IMR-90 (cell line): ENCODE results near the gene OSER1. TPM values are rescaled to one million over a fixed set of nuclear protein-coding genes. Genes with fewer than 3 reads are reported as not detected.

Source experiments
- ATAC-seq: fragments of 200-7000 bp; cut with Tn5 transposase; 2 replicates; pipeline ENCODE4 v1.9.1; 2020; ENCODE audit warnings: low read depth, mild to moderate bottlenecking, moderate library complexity
- BruUV-seq: library from RNA; stranded (reverse); fragments of 400-500 nt; replicated peaks from 2 replicates; lab custom pipeline; 2021; lab: Mats Ljungman, UMichigan
- CTCF ChIA-PET: fragments of 300-600 bp; formaldehyde crosslinking; extraction: SDS; loops from one replicate; lab custom pipeline; 2021; ENCODE audit warnings: antibody characterized with exemption; lab: Yijun Ruan, JAX
- POLR2A ChIA-PET: fragments of 300-600 bp; sonication (Branson Sonifier 250); formaldehyde crosslinking; loops from one replicate; lab custom pipeline; 2022; ENCODE audit warnings: antibody characterized with exemption; ENCODE audit not compliant: unreplicated experiment; lab: Charles Lee
- DNase-seq: peaks from one replicate; pipeline ENCODE4 v3.0.0; 2013
- H2AFZ ChIP-seq: replicated peaks from 2 replicates; pipeline ENCODE3; 2013; ENCODE audit warnings: low read length, mild to moderate bottlenecking; ENCODE audit not compliant: poor library complexity
- H2AK5ac ChIP-seq: 2 replicates; pipeline ENCODE4 v1.6.1; 2013; ENCODE audit warnings: low read depth, low read length, inconsistent platforms
- H2AK9ac ChIP-seq: replicated peaks from 2 replicates; pipeline ENCODE3; 2013; ENCODE audit warnings: mild to moderate bottlenecking, low read depth, low read length, moderate library complexity; ENCODE audit not compliant: poor library complexity
- H2BK120ac ChIP-seq: 2 replicates; pipeline ENCODE4 v1.6.1; 2013; ENCODE audit warnings: low read depth, low read length, inconsistent platforms
- H2BK15ac ChIP-seq: 3 replicates; pipeline ENCODE4 v1.6.1; 2013; ENCODE audit warnings: low read depth, low read length, inconsistent platforms
- H2BK20ac ChIP-seq: 2 replicates; pipeline ENCODE4 v1.6.1; 2013; ENCODE audit warnings: low read depth, mild to moderate bottlenecking, inconsistent platforms, low read length, moderate library complexity
- H2BK5ac ChIP-seq: 2 replicates; pipeline ENCODE4 v1.6.1; 2013; ENCODE audit warnings: mild to moderate bottlenecking, low read depth, low read length, inconsistent platforms; ENCODE audit not compliant: poor library complexity, severe bottlenecking
- H3K14ac ChIP-seq: replicated peaks from 2 replicates; pipeline ENCODE4 v1.6.1; 2013; ENCODE audit warnings: low read depth, low read length, inconsistent platforms
- H3K18ac ChIP-seq: 2 replicates; pipeline ENCODE4 v1.6.1; 2013; ENCODE audit warnings: low read depth, low read length, control low read depth
- H3K23ac ChIP-seq: 2 replicates; pipeline ENCODE4 v1.6.1; 2013; ENCODE audit warnings: low read depth, low read length, inconsistent platforms
- H3K27ac ChIP-seq: 2 replicates; pipeline ENCODE4 v1.5.1; 2013; ENCODE audit warnings: mild to moderate bottlenecking, control low read depth, low read length; ENCODE audit not compliant: insufficient read depth
- H3K27me3 ChIP-seq: 2 replicates; pipeline ENCODE4 v1.6.1; 2013; ENCODE audit warnings: low read length; ENCODE audit not compliant: control insufficient read depth, insufficient read depth
- H3K36me3 ChIP-seq: 2 replicates; pipeline ENCODE4 v1.6.1; 2013; ENCODE audit warnings: low read length, mixed read lengths; ENCODE audit not compliant: control insufficient read depth, insufficient read depth
- H3K4ac ChIP-seq: 2 replicates; pipeline ENCODE4 v1.6.1; 2013; ENCODE audit warnings: low read depth, low read length, inconsistent platforms
- H3K4me1 ChIP-seq: 2 replicates; pipeline ENCODE4 v1.6.1; 2013; ENCODE audit warnings: low read length, mixed read lengths; ENCODE audit not compliant: control insufficient read depth, insufficient read depth
- H3K4me2 ChIP-seq: 2 replicates; pipeline ENCODE4 v1.6.1; 2013; ENCODE audit warnings: low read depth, mild to moderate bottlenecking, control low read depth, low read length, moderate library complexity
- H3K4me3 ChIP-seq: 2 replicates; pipeline ENCODE4 v1.5.1; 2013; ENCODE audit warnings: low read depth, mild to moderate bottlenecking, control low read depth, low read length, moderate library complexity; ENCODE audit not compliant: insufficient read depth
- H3K56ac ChIP-seq: 2 replicates; pipeline ENCODE4 v1.6.1; 2013; ENCODE audit warnings: low read length, inconsistent platforms; ENCODE audit not compliant: insufficient read depth; ENCODE audit errors: extremely low read depth
- H3K79me1 ChIP-seq, 2 experiments: 2 replicates each; pipeline ENCODE4 v1.6.1; 2013; ENCODE audit warnings: low read length in 2 of 2, inconsistent platforms in 1 of 2, low read depth in 1 of 2
- H3K9ac ChIP-seq: 2 replicates; pipeline ENCODE4 v1.6.1; 2013; ENCODE audit warnings: low read depth, low read length, control low read depth
- H3K9me1 ChIP-seq: 2 replicates; pipeline ENCODE4 v1.6.1; 2013; ENCODE audit warnings: low read length, inconsistent platforms; ENCODE audit not compliant: insufficient read depth
- H3K9me3 ChIP-seq: 2 replicates; pipeline ENCODE4 v1.6.1; 2013; ENCODE audit warnings: low read length; ENCODE audit not compliant: control insufficient read depth, insufficient read depth
- H4K20me1 ChIP-seq: 2 replicates; pipeline ENCODE4 v1.6.1; 2013; ENCODE audit warnings: low read length, inconsistent platforms; ENCODE audit not compliant: insufficient read depth
- H4K5ac ChIP-seq: 2 replicates; pipeline ENCODE4 v1.6.1; 2013; ENCODE audit warnings: mild to moderate bottlenecking, low read depth, low read length, control low read depth
- H4K8ac ChIP-seq, 2 experiments: 2 replicates each; pipeline ENCODE4 v1.6.1; 2013; ENCODE audit warnings: low read depth in 2 of 2, low read length in 2 of 2, control low read depth in 1 of 2, inconsistent platforms in 1 of 2
- H4K91ac ChIP-seq: 2 replicates; pipeline ENCODE4 v1.6.1; 2013; ENCODE audit warnings: low read depth, low read length, inconsistent platforms; ENCODE audit not compliant: insufficient read depth
- CEBPB ChIP-seq: IDR thresholded peaks from 2 replicates; pipeline ENCODE4 v1.6.1; 2012; ENCODE audit warnings: low read depth, low read length, improper control_type of control experiment
- CTCF ChIP-seq: conservative IDR thresholded peaks from 2 replicates; pipeline ENCODE4 v1.5.1; 2012; ENCODE audit warnings: mild to moderate bottlenecking, low read depth, low read length, improper control_type of control experiment
- FOS ChIP-seq: fragments of 150-350 bp; IDR thresholded peaks from 2 replicates; pipeline ENCODE4 v1.6.1; 2016; ENCODE audit warnings: low read depth, low read length
- MXI1 ChIP-seq: IDR thresholded peaks from 2 replicates; pipeline ENCODE4 v1.6.1; 2012; ENCODE audit warnings: low read depth, mild to moderate bottlenecking, low read length, moderate library complexity, borderline replicate concordance
- NFE2L2 ChIP-seq: fragments of 150-350 bp; IDR thresholded peaks from 2 replicates; pipeline ENCODE4 v1.6.1; 2016; ENCODE audit warnings: low read depth, mild to moderate bottlenecking, low read length
- RCOR1 ChIP-seq: IDR thresholded peaks from 2 replicates; pipeline ENCODE4 v1.6.1; 2012; ENCODE audit warnings: mild to moderate bottlenecking, low read length, improper control_type of control experiment; ENCODE audit not compliant: insufficient replicate concordance
- USF2 ChIP-seq: fragments of 150-350 bp; IDR thresholded peaks from 2 replicates; pipeline ENCODE4 v1.6.1; 2017; ENCODE audit warnings: mild to moderate bottlenecking, antibody characterized with exemption, low read length, low read depth
- WGBS, 2 experiments: methylation state at CpG; one replicate each; pipeline versions ENCODE4 v1.1.5 to v1.1.7; 2013; ENCODE audit warnings: missing lambda C conversion rate in 2 of 2; ENCODE audit not compliant: insufficient read length in 1 of 2; ENCODE audit errors: extremely low coverage in 2 of 2; 5-methylcytosine and 5-hydroxymethylcytosine counted together
- dilution Hi-C: fragments of 300-500 bp; cut with HindIII; formaldehyde crosslinking; loops from one replicate; pipeline ENCODE4 v1.14.3; 2018; ENCODE audit warnings: low sequenced_read_pairs; ENCODE audit not compliant: unreplicated experiment
- in situ Hi-C: fragments of 300-500 bp; cut with MboI; formaldehyde crosslinking; loops from 3 replicates; pipeline ENCODE4 v1.14.3; 2019; ENCODE audit warnings: low sequenced_read_pairs, inconsistent platforms, mixed read lengths
- intact Hi-C: fragments of 100-400 bp; cut with micrococcal nuclease; formaldehyde crosslinking; loops from 2 replicates; pipeline ENCODE4 v1.10.0; 2022
- polyA plus RNA-seq, 3 experiments: library from polyadenylated mRNA; depleted of rRNA; stranded (reverse); fragments of >200 nt; gene quantifications; 2 replicates each; pipeline ENCODE4 v1.2.3, GENCODE V29; 2012; ENCODE audit warnings: low replicate concordance in 1 of 3
- total RNA-seq: library from RNA; depleted of rRNA; stranded (reverse); fragments of >200 nt; gene quantifications from 2 replicates; pipeline ENCODE4 v1.2.3, GENCODE V29; 2012

The OSER1 gene
- total and polyA plus RNA-seq, 2 of the 4 experiments (the other 2 are of a cell fraction): 32.6 to 70.6 TPM

GRCh38 chr20:44209686-44210405 is 725 bp downstream of the OSER1 start:
- Histone ChIP-seq H4K8ac (peak overlapping the region; percentile 15 to 78; a peak in 3 of 4 replicates), H2BK15ac (0 out of 3 replicates have a peak overlapping the region, but pooled peaks have one; percentile 20), H2AK9ac (peak overlapping the region; percentile 93), H3K36me3 (peaks cover 9% of the 10 kb centered on the region), H3K9ac (peak overlapping the region; percentile 75), H3K23ac (peak overlapping the region; percentile 96), H2AK5ac (peak overlapping the region; percentile 76), H2BK5ac (peak overlapping the region; percentile 73), H4K5ac (peak overlapping the region; percentile 42), H3K79me1 (peaks cover 3 to 46% of the 10 kb centered on the region in 2 experiments; a peak in 3 of 4 replicates), H3K4me2 (peak overlapping the region; percentile 95), H3K56ac (peak overlapping the region; percentile 80), H3K4me3 (peak overlapping the region; percentile 77), H4K20me1 (peaks cover 22% of the 10 kb centered on the region), H4K91ac (peak overlapping the region; percentile 66), H3K27ac (peak overlapping the region; percentile 75), H3K9me1 (peaks cover 9% of the 10 kb centered on the region), H3K18ac (peak overlapping the region; percentile 13), H2BK120ac (peak overlapping the region; percentile 57), H3K4ac (peak overlapping the region; percentile 87), H3K9me3 (no peaks in the 10 kb centered on the region), H2AFZ (peak overlapping the region; percentile 96), H3K4me1 (peaks cover 5% of the 10 kb centered on the region), H3K27me3 (no peaks in the 10 kb centered on the region), H2BK20ac (no peak overlapping the region; the same call in 1 of the 2 replicates), H3K14ac (peak overlapping the region; percentile 81)
- intact Hi-C loops: loop anchor here (1.0 to 10.0 kb wide), 3 partner anchors 94 to 755 kb away; partner anchors contain the start of genes SRSF6 and YWHAB
- WGBS, 2 experiments: 5% methylated on average over 4 of the region's 31 CpGs; no CpG with 5 or more reads in 1 of the 2 experiments
- BruUV-seq: no TSS peak
- TF ChIP-seq MXI1 (no peak), FOS (no peak), NFE2L2 (no peak), RCOR1 (no peak), CEBPB (0 out of 2 replicates have a peak, but pooled peaks have one; percentile 23), CTCF (no peak), USF2 (no peak)
- in situ Hi-C loops: loop anchor here (10.0 kb wide), 2 partner anchors 265 to 395 kb away; partner anchors contain the start of gene TTPAL
- ATAC-seq: peak; percentile 2; the same call in 1 of the 2 replicates
- CTCF ChIA-PET: interaction anchor here (0.6 kb wide), 1 partner anchor 367 kb away, joined by 3 read pairs; no protein-coding TSS in a partner anchor
- dilution Hi-C loops: no loop called here
- POLR2A ChIA-PET: no interaction called here
- DNase-seq: peak; percentile 35
